GM12878 (cell line): ENCODE measurements around the gene SNTN.

Experiments
- CHD4 ChIP-seq: fragments of 200-600 bp; sonication (generic); IDR thresholded peaks from 2 replicates; pipeline ENCODE4 v1.6.1; 2016; ENCODE audit warnings: mild to moderate bottlenecking
- ESRRA ChIP-seq: IDR thresholded peaks from 2 replicates; pipeline ENCODE4 v1.6.1; 2012; ENCODE audit warnings: mild to moderate bottlenecking, low read length, improper control_type of control experiment
- EZH2 ChIP-seq: IDR thresholded peaks from 2 replicates; pipeline ENCODE4 v1.6.1; 2012; ENCODE audit warnings: low read depth, mild to moderate bottlenecking, control low read depth, inconsistent platforms, low read length, borderline replicate concordance; ENCODE audit not compliant: control insufficient read depth
- FOXK2 ChIP-seq: fragments of 450-650 bp; IDR thresholded peaks from 2 replicates; pipeline ENCODE4 v1.6.1; 2017; ENCODE audit warnings: mild to moderate bottlenecking, moderate library complexity
- JUNB ChIP-seq: IDR thresholded peaks from 2 replicates; pipeline ENCODE4 v1.6.1; 2016; ENCODE audit warnings: antibody characterized with exemption, mild to moderate bottlenecking
- POLR2A ChIP-seq: IDR thresholded peaks from 2 replicates; pipeline ENCODE4 v1.6.1; 2011; ENCODE audit warnings: low read depth, mild to moderate bottlenecking, low read length
- POLR2AphosphoS5 ChIP-seq: IDR thresholded peaks from 2 replicates; pipeline ENCODE4 v1.6.1; 2011; ENCODE audit warnings: mild to moderate bottlenecking, low read length, inconsistent platforms
- RAD21 ChIP-seq: IDR thresholded peaks from 2 replicates; pipeline ENCODE4 v1.6.1; 2011; ENCODE audit warnings: mild to moderate bottlenecking, low read depth, low read length, moderate library complexity; ENCODE audit not compliant: insufficient read depth
- SIX5 ChIP-seq: IDR thresholded peaks from 2 replicates; pipeline ENCODE4 v1.6.1; 2011; ENCODE audit warnings: mild to moderate bottlenecking, low read depth, low read length, moderate library complexity; ENCODE audit not compliant: severe bottlenecking
- SMC3 ChIP-seq: IDR thresholded peaks from 2 replicates; pipeline ENCODE4 v1.6.1; 2011; ENCODE audit warnings: low read length, improper control_type of control experiment, borderline replicate concordance
- ZNF274 ChIP-seq: IDR thresholded peaks from one replicate; pipeline ENCODE4 v1.8.0; 2011; ENCODE audit not compliant: insufficient read length, insufficient read depth
- ZNF384 ChIP-seq: IDR thresholded peaks from 2 replicates; pipeline ENCODE4 v1.6.1; 2012; ENCODE audit warnings: low read depth, mild to moderate bottlenecking, low read length, improper control_type of control experiment, borderline replicate concordance
- TF ChIP-seq, protein P1 (sequence below), 3 experiments: IDR thresholded peaks in 2 of 3; conservative IDR thresholded peaks in 1 of 3; 2 replicates each; pipeline ENCODE4 v1.5.1; 2011; ENCODE audit warnings: low read depth in 3 of 3, low read length in 3 of 3, mild to moderate bottlenecking in 3 of 3, control low read depth in 2 of 3, moderate library complexity in 2 of 3, inconsistent platforms in 1 of 3, mixed read lengths in 1 of 3; ENCODE audit not compliant: control insufficient read depth in 2 of 3, insufficient read depth in 1 of 3; ENCODE audit errors: extremely low read depth in 1 of 3
- TF ChIP-seq, protein P2 (sequence below): IDR thresholded peaks from 2 replicates; pipeline ENCODE4 v1.6.1; 2012; ENCODE audit warnings: low read depth, low read length, improper control_type of control experiment

GRCh38 chr3:63693351-63693750, 40.9 kb downstream of the SNTN start:
- TF ChIP-seq, protein P1, sequence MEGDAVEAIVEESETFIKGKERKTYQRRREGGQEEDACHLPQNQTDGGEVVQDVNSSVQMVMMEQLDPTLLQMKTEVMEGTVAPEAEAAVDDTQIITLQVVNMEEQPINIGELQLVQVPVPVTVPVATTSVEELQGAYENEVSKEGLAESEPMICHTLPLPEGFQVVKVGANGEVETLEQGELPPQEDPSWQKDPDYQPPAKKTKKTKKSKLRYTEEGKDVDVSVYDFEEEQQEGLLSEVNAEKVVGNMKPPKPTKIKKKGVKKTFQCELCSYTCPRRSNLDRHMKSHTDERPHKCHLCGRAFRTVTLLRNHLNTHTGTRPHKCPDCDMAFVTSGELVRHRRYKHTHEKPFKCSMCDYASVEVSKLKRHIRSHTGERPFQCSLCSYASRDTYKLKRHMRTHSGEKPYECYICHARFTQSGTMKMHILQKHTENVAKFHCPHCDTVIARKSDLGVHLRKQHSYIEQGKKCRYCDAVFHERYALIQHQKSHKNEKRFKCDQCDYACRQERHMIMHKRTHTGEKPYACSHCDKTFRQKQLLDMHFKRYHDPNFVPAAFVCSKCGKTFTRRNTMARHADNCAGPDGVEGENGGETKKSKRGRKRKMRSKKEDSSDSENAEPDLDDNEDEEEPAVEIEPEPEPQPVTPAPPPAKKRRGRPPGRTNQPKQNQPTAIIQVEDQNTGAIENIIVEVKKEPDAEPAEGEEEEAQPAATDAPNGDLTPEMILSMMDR (IDR thresholded peaks at IDR 0.05 in 2 of 3, conservative IDR thresholded peaks at IDR 0.05 in 1 of 3; ENCODE audit: control insufficient read depth in 2 of 3, extremely low read depth in 1 of 3, insufficient read depth in 1 of 3, low read depth in 3 of 3, low read length in 3 of 3), result no peak
- TF ChIP-seq ZNF384, result no peak
- TF ChIP-seq ESRRA, result no peak
- TF ChIP-seq POLR2AphosphoS5, result no peak
- no peak for TF ChIP-seq POLR2A
- no peak for TF ChIP-seq EZH2
- TF ChIP-seq ZNF274, result no peak
- TF ChIP-seq SMC3, result no peak
- no peak for TF ChIP-seq SIX5
- TF ChIP-seq RAD21, result no peak
- TF ChIP-seq, protein P2, sequence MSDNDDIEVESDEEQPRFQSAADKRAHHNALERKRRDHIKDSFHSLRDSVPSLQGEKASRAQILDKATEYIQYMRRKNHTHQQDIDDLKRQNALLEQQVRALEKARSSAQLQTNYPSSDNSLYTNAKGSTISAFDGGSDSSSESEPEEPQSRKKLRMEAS, result no peak
- no peak for TF ChIP-seq FOXK2
- no peak for TF ChIP-seq CHD4
- TF ChIP-seq JUNB, result no peak
